22Rv1 (cell line): ENCODE data around the gene LCA5.

Source experiments
- H3K27ac ChIP-seq: fragments of 450-650 bp; 2 replicates; pipeline ENCODE4 v1.5.1; 2017
- CTCF ChIP-seq: fragments of 450-650 bp; IDR thresholded peaks from 2 replicates; pipeline ENCODE4 v1.5.1; 2017; ENCODE audit warnings: mild to moderate bottlenecking
- ZFX ChIP-seq: fragments of 450-650 bp; IDR thresholded peaks from 2 replicates; pipeline ENCODE4 v1.6.1; 2017; ENCODE audit warnings: antibody characterized with exemption, borderline replicate concordance

LCA5 gene

GRCh38 chr6:79570129-79571029 lies 33.1 kb upstream of the LCA5 start:
- H3K27ac ChIP-seq = no peak overlapping the region

GRCh38 chr6:79568996-79569395 lies 31.8 kb upstream of the LCA5 start:
- no peak for TF ChIP-seq CTCF
- no peak for TF ChIP-seq ZFX
- H3K27ac ChIP-seq = no peak overlapping the region

More at GRCh38 chr6:79570129-79571029, 33.1 kb upstream of the LCA5 start:
- TF ChIP-seq ZFX (no peak), CTCF (peak; percentile 92)

- no peak for TF ChIP-seq CTCF
- no peak for TF ChIP-seq ZFX
- H3K27ac ChIP-seq = no peak overlapping the region
Measured at GRCh38 chr6:79564636-79565035, 27.4 kb upstream of the LCA5 start.

- TF ChIP-seq ZFX = no peak
- TF ChIP-seq CTCF = no peak
- no peak overlapping the region for H3K27ac ChIP-seq
Measured at GRCh38 chr6:79559706-79560105, 22.5 kb upstream of the LCA5 start.

- H3K27ac ChIP-seq = no peak overlapping the region
- TF ChIP-seq CTCF = no peak
- TF ChIP-seq ZFX = no peak
Measured at GRCh38 chr6:79557673-79558467, 20.6 kb upstream of the LCA5 start.

GRCh38 chr6:79554305-79554704 lies 17.1 kb upstream of the LCA5 start:
- TF ChIP-seq ZFX = no peak
- TF ChIP-seq CTCF = no peak
- H3K27ac ChIP-seq = no peak overlapping the region
